NCI-H69 (cell line): ENCODE measurements around the gene ARPP21.
"Not testable (repeated sequence)": the region's sequence is repeated elsewhere in the genome, so short reads cannot be mapped to it uniquely, and the experiment has no call there.

Experiments
- DNase-seq: peaks from one replicate; lab custom pipeline; 2025; lab: John Stamatoyannopoulos, UW

The ARPP21 gene

DNA sequence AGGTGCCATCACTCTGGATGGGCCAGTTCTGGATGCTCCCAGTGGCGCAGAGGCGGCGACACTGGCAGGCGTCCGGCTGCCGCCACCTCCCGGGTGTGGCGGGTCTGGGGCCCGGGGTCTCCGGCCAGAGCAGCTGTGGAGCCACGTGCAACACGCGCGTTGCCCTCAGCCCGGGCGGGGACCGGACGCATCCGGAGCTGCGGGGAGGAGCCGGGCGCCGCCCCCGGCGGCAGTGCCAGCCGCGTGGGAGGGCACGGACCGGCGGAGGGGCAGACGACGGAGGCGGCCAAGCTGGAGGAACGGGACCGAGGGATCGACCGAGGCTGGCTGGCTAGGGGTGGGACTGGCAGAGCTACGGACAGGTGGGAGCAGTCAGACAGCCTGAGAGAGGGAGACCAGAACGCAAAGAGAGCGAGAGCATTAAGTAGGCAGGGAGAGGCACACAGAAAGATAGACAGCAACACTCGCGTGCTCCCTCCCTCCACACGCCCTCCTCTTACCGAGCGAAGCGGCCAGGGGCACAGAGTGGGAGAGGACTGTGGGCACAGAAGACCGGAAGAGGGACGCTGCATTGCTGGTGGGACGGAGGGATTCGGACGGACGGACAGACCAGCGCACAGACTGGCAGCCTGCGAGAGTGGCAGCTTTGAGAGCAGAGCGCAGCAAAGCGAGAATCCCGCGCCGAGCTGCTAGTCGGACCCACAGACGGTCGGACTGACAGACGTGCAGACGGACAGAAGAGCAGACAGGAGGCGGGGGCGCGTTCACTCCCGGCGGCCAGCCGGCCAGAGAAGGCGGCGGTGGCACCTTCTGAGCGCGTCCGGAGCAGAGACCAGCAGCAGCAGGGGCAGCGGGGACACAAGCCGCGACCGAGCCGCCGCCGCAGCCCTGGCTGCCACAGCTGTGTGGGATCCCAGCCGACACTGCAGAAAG, at the start of gene ARPP21:
Gene ARPP21, plus strand, starts transcription at position 272 of the 933 bp plus-strand sequence. CDS start 42,227 bp downstream, outside the sequence.
- peak; percentile 27 for DNase-seq

DNA sequence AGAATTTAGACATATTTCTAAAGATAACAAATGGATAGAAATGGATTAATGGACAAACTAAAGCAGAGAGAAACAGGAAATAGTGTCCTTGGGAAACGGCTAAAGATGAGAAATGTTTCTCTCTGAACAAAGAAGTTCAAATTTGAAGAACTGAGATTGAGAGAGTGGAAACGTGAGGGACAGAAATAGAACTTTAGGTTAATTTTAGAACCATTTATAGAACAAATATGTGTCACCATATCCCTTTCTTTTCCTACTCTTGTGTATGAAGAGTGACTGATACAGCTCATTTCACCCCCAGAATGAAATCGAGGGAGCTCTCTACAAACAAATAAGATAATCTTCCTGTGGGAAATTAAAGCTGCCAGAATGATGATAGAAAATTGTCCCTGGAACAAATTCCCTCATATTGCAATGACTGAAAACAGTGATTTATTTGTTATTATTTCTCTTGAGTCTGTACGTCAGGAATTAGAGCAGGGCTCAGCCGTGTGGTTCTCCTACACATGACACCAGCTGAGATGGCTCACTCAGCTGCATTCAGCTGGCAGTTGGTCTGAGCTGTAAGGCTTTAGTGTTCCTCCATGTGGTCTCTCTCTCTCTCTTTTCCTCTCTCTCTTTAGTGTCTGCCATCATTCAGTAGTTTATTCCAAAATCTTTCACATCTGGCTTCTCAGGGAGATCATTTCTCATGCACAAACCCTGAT, 46.6 kb upstream of the ARPP21 start:
- no peak for DNase-seq

DNA sequence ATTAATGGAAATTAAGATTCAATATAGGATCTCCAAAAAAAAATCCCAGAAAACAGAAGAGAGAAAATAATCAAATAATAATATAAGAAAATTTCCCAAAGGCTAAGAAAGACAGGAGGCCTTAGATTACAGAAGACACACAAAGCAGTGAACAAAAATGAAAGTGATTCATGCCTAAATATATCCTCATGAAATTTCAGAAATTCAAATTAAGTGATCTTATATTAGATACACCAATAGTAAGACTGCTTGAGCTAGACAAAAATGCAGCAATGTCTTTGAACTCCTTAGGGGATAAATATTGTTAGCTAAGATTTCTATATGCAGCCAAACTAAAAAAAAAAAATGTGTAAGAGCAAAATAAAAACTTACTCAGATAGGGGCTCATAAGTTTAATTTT, 44.6 kb upstream of the ARPP21 start:
- no peak for DNase-seq

DNA sequence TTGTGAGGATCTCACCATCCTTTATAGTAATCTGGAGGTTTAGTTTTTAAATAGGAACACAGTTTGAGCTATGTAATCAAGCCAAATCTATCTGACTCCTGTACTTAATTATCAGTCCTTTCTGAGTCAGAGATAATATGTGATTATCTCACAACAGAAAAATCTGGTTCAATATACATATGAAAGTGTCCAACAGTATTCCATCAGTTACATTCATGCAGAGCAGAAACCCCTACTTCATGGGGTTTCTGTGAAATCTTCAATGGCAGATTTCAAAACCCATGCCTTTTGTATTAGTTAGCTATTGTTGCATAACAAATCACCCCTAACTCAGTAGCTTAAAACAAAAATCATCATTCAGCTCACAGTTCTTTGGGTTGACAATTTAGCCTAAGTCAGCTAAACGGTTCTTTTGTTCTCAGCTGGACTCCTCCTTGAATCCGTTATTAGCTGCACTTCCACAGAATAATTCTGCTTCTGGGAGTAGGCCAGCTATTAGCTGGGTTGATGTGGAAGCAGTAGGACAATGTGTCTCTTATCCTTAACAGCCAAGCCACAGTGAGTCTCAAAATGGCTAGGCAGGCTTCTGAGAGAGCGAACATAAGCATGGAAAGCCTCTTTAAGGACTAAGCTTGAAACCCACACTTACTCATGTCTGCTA, 42.9 kb upstream of the ARPP21 start:
- no peak for DNase-seq

DNA sequence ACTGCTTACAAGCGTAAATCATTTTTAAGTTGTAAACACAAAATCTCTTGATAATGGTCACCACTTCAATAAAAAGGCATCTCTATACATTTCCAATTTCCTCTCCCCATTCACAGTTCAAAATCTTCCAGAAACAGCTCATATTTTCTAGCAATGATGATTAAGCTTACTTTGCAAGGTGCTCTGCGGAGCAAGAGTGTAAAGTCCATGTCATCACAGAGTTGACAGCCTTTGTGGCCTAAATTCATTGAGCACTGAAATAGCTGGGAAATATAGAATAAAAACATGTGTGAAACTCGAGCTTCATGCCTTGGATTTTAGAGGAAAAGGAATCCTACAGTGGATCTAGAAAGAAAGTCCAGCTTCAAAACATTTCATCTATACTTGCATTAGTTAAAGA, 41.8 kb upstream of the ARPP21 start:
- no peak for DNase-seq

DNA sequence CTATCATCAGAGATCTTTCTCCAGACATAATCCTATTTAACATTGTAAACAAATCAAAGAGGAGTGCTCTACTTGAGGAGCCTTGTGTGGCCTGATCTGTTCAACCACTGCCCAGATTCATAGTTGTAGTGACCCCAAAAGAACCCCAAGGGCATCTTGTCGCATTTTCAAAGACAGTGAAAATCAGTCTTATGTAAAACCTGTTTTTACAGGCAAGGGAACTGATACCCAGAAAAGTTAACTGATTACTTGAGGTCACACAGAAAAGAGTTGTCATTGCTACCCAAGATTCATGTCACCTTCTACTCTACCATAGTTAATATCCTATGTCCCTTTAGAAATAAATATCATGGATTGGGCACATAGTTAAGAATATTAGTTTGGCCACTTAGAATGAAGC, 40.5 kb upstream of the ARPP21 start:
- no peak for DNase-seq

DNA sequence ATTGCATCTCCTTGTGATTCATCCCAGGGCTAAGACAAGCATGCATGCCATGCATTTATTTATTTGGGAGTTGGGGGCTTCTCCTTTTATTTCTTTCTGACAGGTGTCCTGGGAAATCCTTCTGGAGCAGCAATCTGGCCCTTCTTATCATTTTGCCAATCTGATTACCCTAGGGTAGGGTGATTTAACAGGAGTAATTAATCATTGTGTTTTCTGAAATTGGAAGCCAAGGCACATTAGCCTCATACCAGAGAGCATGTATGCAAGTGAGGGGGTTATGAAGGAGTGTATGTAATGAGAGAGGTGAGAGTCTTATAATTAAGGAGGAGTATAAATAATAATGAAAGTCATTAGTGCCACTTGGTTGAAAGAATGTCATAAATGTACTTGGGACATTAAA, 37.4 kb upstream of the ARPP21 start:
- DNase-seq: no peak

DNA sequence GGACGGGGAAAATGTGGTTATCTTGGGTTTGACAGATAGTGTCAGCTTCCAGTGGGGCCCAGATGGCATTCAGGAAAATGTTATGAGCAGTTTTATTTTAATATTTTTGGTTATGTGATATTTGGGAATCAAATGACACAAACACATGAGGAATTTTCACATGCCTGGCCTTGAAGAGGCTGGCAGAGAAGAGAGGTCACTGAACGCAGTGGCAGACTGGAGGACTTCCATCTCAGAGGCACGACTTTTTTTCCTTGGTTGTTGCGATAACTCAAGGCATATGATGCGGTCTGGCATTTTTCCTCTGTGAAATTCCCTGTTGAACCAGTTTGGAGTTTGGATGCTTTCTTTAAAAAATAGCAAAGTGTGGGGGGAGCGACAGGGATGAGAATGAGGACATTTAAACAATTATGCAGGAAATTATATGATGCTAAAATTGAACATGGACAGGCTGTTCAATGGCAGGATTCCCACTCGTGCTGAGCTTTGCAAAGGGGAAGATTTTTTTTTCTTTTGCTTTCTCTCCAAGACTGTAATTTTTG, 36.9 kb upstream of the ARPP21 start:
- DNase-seq: no peak

DNA sequence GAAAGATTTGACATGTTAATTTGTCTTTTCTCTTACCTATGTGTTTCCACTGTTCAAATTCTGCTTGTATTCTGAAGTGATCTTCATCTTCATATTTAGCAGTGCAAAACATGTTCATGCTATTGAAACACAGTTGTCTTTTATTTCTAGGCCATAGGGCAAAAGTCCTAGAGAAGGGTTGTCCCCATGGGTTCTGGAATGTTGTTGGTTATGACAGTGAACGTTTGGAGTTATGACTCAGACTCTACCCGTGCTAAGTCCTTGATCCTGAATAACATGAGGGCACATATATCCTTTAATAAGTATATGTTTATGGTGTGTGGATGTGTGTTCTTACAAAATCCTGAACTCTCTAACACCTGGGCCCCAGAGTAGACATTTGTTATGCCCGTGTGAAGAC, 23.0 kb upstream of the ARPP21 start:
- DNase-seq: no peak

DNA sequence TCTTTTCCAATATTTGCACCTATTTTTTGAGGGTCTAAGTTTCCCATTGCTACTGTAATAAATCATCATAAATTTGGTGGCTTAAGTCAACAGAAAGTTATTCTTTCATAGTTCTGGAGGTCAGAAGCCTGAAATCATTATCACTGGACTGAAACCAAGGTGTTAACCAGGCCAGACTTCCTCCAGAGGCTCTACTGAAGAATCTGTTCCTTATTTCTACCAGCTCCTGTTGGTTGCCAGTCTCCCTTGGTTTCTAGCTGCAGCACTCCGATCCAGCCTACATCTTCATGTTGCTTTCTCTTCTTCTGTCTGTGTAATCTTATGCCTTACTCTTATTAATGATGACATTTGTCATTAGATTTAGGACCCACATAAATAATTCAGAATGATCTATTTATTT, 22.0 kb upstream of the ARPP21 start:
- DNase-seq: no peak

DNA sequence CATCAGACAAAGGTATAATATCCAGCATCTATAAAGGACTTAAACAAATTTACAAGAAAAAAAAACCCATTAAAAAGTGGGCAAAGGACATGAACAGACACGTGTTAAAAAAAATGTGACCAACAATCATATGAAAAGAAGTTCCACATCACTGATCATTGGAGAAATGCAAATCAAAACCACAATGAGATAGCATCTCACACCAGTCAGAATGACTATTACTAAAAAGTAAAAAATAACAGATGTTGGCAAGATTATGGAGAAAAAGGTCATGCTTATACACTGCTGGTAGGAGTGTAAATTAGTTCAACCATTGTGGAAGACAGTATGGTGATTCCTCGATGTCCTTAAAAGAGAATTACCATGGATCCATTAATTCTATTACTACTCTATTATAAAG, 19.1 kb upstream of the ARPP21 start:
- not testable (repeated sequence) for DNase-seq

DNA sequence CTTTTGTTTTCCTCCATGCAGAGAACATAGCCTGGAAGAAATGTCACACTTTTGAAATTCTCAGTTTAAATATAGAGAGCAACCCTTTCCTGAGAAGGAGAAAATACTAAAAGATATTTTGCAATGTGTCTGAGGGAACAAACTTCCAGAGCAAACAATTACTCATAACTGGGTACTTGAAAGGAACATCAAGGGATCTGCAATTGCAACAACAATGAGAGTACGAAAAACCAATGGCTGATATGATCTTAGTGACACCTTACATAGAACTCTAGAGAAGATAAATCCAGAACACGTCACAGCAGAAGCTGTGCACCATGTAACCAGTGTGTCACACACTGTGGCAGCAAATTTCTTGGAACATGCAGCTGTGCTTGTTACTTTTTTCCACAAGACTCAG, 14.6 kb upstream of the ARPP21 start:
- DNase-seq: no peak

DNA sequence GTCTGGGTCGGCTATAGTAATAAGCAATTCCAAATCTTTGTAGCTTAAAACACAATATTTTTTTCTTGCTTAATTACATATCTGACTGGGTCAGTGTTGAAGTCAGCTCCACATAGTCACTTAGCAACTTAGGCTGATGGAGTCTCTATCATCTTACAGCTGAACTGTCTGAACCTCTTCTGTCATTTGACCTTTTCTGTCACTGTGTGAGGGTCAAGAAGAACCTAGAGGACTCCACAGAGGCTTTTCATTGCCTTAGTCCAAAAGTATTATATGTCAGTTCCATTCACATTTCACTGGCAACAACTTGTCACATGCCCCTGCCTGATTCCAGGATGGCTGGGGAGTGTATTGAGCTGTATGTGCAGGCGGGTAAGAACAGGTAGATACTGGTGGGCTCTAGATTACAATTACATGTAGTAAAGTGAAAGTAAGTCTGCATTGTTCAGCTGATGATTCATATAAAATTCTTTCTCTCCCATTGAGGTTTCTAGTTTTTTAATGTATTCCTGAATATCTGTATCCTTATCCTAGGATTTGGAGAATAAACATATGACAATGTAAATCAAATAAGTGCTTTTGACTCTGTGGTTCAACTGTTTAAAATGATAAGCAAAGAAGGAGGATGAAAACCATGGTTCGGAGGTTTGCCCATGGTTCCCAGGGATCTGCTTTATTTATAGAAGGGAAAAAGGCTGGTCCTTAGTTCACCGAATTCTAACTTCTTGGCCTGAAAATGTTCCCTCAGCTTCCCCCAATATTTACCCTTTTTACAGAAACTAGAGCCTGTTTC, 5.8 kb upstream of the ARPP21 start:
- DNase-seq: no peak

DNA sequence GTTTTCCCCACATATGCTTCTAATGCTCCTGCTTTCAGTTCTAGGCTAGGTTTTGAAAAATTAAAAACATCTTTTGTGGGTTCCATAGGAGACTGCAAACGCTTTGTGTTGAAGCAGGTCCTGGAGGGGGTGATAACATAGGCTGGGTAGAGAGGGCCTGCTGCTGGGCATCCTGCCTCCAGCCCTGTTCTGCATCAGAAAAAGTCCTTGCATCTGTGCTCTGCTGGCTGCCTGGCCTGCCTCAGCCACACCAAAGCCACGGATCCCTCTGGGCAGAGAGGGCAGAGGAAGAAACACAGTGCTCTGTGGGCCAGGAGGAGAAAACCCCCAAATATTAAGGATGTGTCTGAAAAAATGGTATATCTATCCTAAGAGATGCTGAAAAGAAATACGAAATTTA, 3.9 kb upstream of the ARPP21 start:
- no peak for DNase-seq

DNA sequence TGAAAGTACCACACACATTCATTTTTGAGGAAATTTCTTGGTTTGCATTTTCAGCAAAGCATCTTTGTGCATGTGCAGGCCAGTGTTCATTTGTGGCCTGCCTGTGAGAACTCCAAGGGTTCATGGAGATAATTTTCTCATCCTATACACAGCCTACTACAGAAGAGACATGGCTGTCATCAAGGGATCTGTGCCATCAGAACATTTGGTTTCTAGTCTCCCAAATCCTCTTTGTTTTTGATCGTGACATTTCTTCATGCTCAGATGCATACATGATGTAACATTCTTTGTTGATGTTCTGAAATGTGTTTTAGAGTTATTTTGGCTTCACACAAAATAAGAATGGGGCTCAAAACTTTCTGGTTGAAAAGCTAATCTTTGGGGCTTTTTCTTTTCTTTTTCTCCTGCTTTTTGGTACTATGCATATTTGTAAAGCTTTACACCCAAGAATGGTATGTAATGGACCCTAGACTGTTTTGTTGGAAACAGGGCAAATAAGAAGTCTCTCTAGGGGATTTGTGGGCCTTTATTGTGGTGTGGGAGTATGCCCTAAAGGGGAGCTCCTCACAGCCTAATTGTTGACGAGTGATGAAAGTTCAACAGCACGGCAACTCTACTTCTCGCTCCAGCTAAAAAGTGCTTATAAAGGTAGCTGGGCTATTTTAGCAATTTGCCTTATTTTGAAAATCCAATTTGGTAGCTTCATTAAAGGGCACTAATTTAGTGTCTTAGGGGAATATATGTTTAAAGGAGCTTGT, 3.2 kb upstream of the ARPP21 start:
- DNase-seq: no peak

DNA sequence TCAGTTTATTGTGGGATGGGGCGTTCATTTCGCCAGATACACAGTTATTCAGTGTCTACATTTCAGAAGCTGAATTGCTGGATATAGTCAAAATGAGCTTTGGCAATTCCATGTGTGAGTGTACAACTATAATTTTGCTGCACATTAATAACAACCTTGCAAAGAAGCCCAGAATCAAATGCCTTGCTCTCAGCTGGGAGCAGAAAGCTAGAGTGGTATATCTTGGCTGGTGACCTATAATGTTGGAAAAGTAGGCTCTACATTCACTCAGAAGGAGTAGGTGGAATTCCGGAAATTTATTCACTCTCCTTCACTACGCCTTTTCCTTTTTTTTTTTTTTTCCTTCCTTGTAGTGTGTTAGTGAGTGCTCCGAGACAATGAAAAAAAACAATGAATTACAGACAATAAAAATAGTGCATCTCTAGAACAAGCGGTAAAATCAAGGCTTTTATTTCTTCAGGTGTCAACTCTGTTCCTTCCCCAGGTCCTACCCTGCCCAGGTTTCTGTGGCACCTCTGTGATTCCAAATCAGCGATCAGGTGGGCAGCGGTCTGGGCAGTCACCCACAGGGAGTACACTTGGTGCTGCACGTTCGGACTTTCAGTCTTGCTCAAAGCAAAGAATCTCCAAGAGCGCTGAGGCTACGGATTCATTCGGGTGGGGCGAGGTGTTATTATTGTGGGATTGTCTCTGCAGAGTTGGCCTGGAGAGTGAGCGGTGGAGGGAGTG, 910 bp upstream of the ARPP21 start:
- DNase-seq: no peak

DNA sequence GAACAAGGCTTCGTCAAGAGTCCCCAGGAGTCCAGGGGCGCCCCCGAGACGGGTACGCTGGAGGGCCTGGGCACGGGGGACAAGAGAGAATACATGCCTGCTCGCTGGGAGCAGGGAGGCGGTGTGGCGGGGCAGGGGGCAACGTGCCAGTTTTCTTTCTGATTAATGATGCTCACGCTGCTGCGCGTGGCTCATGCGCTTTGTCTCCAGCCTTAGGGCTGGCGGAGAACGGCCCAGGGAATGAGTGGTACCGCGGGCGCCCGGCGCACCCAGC, 408 bp upstream of the ARPP21 start:
- DNase-seq: no peak

DNA sequence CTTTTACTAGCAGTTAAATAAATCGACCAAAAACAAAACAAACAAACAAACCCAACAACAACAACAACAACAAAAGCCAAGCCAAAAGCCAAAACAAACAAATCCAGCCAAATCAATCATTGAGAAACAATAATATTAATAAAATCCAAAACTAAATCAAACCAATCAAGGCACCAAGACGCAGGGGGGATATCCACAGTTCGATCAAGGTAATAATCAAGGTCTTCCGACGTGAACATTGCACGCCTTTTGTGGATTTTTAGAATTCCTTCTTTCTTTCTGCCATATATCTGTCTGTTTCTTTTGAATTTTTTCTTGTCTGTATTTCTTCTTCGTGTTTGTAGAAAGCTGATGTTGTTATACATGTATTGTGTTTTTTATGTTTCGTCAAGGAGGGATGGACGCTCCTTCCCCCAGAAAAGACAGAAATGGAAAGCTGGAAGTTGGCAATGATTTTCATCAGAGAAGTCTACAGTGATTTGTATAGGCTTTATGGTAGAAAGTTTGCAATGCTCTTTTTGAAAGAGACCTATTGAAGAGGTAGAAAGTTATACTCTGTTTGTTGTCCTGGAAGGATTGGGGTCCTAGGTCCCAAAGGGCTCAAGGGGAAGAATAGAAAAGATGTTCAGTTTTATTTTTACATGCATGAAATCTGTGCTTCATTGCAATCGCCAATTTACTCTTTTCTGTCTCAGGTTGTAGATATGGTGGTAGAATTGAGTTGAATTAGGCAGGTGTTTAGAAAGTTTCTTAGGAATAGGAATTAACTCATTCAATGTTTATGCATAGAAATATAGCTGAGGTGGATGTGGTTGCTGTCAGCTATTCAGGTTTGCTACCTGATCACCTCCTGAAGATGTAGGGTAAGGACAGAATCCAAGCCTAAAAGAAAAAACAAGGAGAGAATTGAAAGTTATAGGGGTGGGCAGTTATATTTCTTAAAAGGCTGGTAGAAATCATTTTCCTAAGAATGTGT, 1.2 kb downstream of the ARPP21 start:
- no peak for DNase-seq

DNA sequence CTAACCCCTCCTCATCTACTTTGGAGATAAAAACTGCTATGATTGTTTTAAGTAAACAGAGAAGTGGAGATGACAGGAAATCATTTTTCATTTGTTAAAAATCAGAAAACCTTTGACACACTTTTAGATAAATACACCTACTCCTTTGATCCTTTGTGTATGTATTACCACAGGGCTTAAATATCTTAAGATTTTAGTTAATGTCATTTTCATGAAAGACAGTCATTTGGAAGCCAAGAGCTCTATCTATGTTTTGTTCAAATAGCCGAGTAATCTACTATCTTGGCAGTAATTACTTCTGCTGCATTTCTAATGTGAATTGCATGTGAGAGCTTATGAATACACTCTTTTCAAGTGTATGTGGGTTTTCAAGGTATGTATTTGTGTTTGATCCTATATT, 2.0 kb downstream of the ARPP21 start:
- DNase-seq: no peak
